Neural crest cell (in vitro differentiated cells): ENCODE data around the gene DYNLT2B. TPM values are rescaled to one million over a fixed set of nuclear protein-coding genes. Genes with fewer than 3 reads are reported as not detected.

ENCODE experiments used
- DNase-seq: peaks from one replicate; pipeline ENCODE4 v3.0.0; 2021; ENCODE audit warnings: low read depth, mixed read lengths, low spot score
- H3K27ac Mint-ChIP-seq: one replicate; pipeline ENCODE4 v1.8.0; 2021; ENCODE audit warnings: mild to moderate bottlenecking, mixed read lengths; ENCODE audit not compliant: unreplicated experiment
- H3K27me3 Mint-ChIP-seq: 2 replicates; pipeline ENCODE4 v1.8.0; 2021; ENCODE audit warnings: low read depth, mild to moderate bottlenecking, mixed read lengths
- H3K36me3 Mint-ChIP-seq: 2 replicates; pipeline ENCODE4 v1.8.0; 2021; ENCODE audit warnings: low read depth, mild to moderate bottlenecking, mixed read lengths
- H3K4me1 Mint-ChIP-seq: 2 replicates; pipeline ENCODE4 v1.8.0; 2021; ENCODE audit warnings: mixed read lengths
- H3K4me3 Mint-ChIP-seq: one replicate; pipeline ENCODE4 v1.8.0; 2021; ENCODE audit warnings: mild to moderate bottlenecking, mixed read lengths
- H3K9me3 Mint-ChIP-seq: 2 replicates; pipeline ENCODE4 v1.8.0; 2021; ENCODE audit warnings: mixed read lengths
- total RNA-seq: library from RNA; stranded (reverse); gene quantifications from 2 replicates; pipeline ENCODE4 v1.2.1, GENCODE V29; 2021
- TF ChIP-seq, protein P1 (sequence below): fragments of 200-600 bp; sonication (generic); conservative IDR thresholded peaks from 2 replicates; pipeline ENCODE4 v1.5.0; 2021; ENCODE audit warnings: antibody characterized with exemption, mild to moderate bottlenecking

Gene DYNLT2B
- total RNA-seq, 1 donor from 2014 or later, result 44.1 TPM

DNA sequence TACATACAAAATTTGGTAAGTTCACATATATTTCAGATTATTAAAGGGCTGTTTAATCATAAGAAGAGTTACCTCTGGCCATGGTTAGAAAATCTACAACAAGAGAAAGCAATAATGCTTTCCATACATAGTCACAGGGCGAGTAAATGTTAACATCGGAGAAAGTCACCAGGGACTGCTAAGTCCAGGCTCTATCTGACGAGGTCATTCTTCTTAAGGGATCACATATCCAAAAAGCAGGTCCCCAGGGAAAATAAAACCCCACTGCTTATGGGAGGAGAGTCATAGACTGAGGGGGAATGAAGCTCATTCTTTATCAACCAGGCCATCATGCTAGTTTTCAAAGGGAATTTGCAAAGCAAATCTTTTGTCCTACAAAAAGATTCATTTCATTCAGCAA, 33.6 kb downstream of the DYNLT2B start:
- H3K4me3 Mint-ChIP-seq, result peak overlapping the region; percentile 10
- TF ChIP-seq, protein P1, sequence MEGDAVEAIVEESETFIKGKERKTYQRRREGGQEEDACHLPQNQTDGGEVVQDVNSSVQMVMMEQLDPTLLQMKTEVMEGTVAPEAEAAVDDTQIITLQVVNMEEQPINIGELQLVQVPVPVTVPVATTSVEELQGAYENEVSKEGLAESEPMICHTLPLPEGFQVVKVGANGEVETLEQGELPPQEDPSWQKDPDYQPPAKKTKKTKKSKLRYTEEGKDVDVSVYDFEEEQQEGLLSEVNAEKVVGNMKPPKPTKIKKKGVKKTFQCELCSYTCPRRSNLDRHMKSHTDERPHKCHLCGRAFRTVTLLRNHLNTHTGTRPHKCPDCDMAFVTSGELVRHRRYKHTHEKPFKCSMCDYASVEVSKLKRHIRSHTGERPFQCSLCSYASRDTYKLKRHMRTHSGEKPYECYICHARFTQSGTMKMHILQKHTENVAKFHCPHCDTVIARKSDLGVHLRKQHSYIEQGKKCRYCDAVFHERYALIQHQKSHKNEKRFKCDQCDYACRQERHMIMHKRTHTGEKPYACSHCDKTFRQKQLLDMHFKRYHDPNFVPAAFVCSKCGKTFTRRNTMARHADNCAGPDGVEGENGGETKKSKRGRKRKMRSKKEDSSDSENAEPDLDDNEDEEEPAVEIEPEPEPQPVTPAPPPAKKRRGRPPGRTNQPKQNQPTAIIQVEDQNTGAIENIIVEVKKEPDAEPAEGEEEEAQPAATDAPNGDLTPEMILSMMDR, result no peak
- no peaks in the 10 kb centered on the region for H3K27me3 Mint-ChIP-seq
- H3K27ac Mint-ChIP-seq, result no peak overlapping the region
- no peak for DNase-seq
- H3K36me3 Mint-ChIP-seq, result no peaks in the 10 kb centered on the region
- H3K4me1 Mint-ChIP-seq, result peaks cover 33% of the 10 kb centered on the region
- no peaks in the 10 kb centered on the region for H3K9me3 Mint-ChIP-seq

DNA sequence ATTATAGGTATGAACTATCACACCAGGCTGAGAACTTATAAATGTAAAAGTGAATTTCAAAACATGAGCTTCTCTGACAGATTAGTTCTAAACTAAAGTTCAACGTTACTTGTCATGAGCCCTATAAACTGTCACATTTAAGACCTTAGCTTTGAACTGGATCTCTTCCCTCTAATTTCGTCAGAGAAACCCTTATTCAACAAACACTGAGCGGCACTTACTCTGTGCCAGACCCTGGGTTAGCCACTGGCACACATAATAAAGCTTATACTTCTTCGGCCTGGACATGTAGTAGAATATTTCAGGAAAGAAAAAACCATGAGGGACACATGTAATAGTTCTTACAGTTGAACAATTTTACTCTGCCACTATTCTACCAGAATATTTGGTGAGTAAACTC, 36.1 kb downstream of the DYNLT2B start:
- H3K9me3 Mint-ChIP-seq, result no peaks in the 10 kb centered on the region
- no peak overlapping the region for H3K27ac Mint-ChIP-seq
- no peak for DNase-seq
- H3K4me1 Mint-ChIP-seq, result peaks cover 24% of the 10 kb centered on the region
- H3K27me3 Mint-ChIP-seq, result no peaks in the 10 kb centered on the region
- no peaks in the 10 kb centered on the region for H3K36me3 Mint-ChIP-seq
- TF ChIP-seq, protein P1, result no peak
- H3K4me3 Mint-ChIP-seq, result no peak overlapping the region

DNA sequence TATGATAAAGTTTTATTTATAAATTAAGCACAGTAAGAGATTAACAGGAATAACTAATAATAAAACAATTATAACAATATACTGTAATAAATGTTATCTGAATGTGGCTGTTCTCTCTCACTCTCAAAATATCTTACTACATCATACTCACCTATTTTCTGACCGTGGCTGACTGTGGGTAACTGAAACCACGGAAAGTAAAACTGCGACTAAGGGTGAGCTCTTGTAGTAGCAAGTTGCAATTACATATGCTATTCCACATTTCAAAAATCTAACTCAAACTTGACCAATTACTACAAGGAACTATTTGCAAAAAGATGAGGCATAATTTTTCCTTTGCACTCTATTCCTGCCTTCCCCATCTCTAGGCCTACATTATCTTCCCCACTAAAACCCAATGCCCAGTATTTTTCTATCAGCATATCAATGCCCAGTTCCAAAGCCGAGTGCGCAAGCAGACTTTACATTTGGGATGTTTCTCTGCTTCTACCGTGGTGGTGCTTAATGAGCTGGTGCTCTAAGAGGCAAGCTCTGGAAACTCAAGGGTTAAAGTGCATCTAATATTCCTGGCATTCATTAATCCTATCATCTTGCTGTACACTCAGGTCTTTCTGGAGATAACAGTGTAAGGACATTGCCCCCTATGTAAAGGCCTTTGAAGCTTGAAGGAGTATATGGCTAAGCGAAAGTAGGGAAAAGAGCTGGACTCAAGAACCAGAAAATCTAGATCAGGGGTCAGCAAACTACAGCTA, 37.2 kb downstream of the DYNLT2B start:
- H3K4me3 Mint-ChIP-seq, result no peak overlapping the region
- no peak for DNase-seq
- H3K4me1 Mint-ChIP-seq, result peaks cover 14% of the 10 kb centered on the region
- no peaks in the 10 kb centered on the region for H3K27me3 Mint-ChIP-seq
- H3K27ac Mint-ChIP-seq, result no peak overlapping the region
- no peaks in the 10 kb centered on the region for H3K9me3 Mint-ChIP-seq
- H3K36me3 Mint-ChIP-seq, result no peaks in the 10 kb centered on the region
- TF ChIP-seq, protein P1, result no peak

DNA sequence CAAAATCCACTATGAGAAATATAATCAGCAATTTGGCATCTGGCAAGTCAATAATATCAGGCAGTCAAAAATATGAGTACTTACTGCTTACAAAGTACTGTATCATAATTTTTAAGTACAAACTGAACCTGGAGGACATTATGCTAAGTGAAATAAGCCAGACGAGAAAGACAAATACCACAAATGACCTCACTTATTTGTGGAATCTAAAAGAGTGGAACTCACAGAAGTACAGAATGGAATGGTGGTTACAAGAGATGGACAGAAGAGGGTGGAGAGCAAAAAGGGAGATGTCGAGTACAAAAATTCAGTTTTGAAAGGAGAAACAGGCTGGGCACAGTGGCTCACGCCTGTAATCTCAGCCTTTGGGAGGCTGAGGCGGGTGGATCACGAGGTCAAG, 42.9 kb downstream of the DYNLT2B start:
- H3K27ac Mint-ChIP-seq, result peak overlapping the region; percentile 3
- peaks cover 13% of the 10 kb centered on the region for H3K36me3 Mint-ChIP-seq
- no peaks in the 10 kb centered on the region for H3K9me3 Mint-ChIP-seq
- DNase-seq, result no peak
- no peak overlapping the region for H3K4me3 Mint-ChIP-seq
- no peaks in the 10 kb centered on the region for H3K27me3 Mint-ChIP-seq
- TF ChIP-seq, protein P1, result no peak
- peaks cover 10% of the 10 kb centered on the region for H3K4me1 Mint-ChIP-seq

DNA sequence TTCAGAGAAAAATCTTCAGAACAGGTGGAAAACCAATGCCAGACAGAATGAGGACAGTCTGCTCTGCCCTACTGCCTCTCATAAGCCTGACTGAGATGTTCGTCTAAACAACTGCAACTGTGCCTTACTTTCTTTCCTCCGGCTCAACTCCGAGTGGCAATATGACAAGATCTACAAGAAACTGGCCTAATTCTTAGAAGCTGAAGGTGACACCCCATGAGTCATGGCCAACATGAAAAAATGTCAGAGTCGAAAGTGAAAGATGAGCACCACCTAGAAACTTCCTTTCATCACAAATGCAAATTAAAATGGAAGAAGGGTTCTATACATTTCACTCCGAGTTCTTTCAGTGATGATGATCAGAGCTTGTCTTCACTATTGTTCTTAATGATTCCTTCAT, 43.5 kb downstream of the DYNLT2B start:
- Mint-ChIP-seq H3K27ac (no peak overlapping the region), H3K27me3 (no peaks in the 10 kb centered on the region), H3K36me3 (peaks cover 13% of the 10 kb centered on the region), H3K4me1 (peaks cover 10% of the 10 kb centered on the region), H3K4me3 (no peak overlapping the region), H3K9me3 (no peaks in the 10 kb centered on the region)
- no peak for DNase-seq
- TF ChIP-seq, protein P1, result no peak
